Neural cell (in vitro differentiated cells): ENCODE data around the gene CTXND1. TPM values are rescaled to one million over a fixed set of nuclear protein-coding genes. Genes with fewer than 3 reads are reported as not detected.

Source experiments
- H2AFZ ChIP-seq: fragments of 200-600, 300-800 bp; sonication (generic), shearing (Covaris generic); 2 replicates; pipeline ENCODE4 v1.6.0; 2014; ENCODE audit warnings: low read depth, mild to moderate bottlenecking, antibody characterized with exemption, low read length, moderate library complexity
- H3F3A ChIP-seq: fragments of 200-600 bp; shearing (Covaris generic); 2 replicates; pipeline ENCODE4 v1.6.1; 2016; ENCODE audit warnings: mild to moderate bottlenecking, moderate library complexity, mixed read lengths, antibody characterized with exemption, low read length; ENCODE audit not compliant: insufficient read depth, poor library complexity, severe bottlenecking
- H3K27ac ChIP-seq: fragments of 200-600, 300-800 bp; sonication (generic), shearing (Covaris generic); 2 replicates; pipeline ENCODE4 v1.5.1; 2014; ENCODE audit warnings: mild to moderate bottlenecking, low read length, moderate library complexity
- H3K27me3 ChIP-seq: fragments of 300-800, 200-600 bp; sonication (generic), shearing (Covaris generic); 2 replicates; pipeline ENCODE4 v1.6.0; 2014; ENCODE audit warnings: mild to moderate bottlenecking, low read depth, low read length, moderate library complexity; ENCODE audit not compliant: insufficient read depth
- H3K36me3 ChIP-seq: fragments of 300-800, 200-600 bp; sonication (generic), shearing (Covaris generic); 2 replicates; pipeline ENCODE4 v1.5.1; 2014; ENCODE audit warnings: mild to moderate bottlenecking, antibody characterized with exemption, low read length, moderate library complexity; ENCODE audit not compliant: insufficient read depth
- H3K4me2 ChIP-seq: fragments of 300-800, 200-600 bp; sonication (generic), shearing (Covaris generic); 2 replicates; pipeline ENCODE4 v1.6.0; 2014; ENCODE audit warnings: mild to moderate bottlenecking, low read length
- H3K4me3 ChIP-seq: fragments of 300-800, 200-600 bp; sonication (generic), shearing (Covaris generic); 2 replicates; pipeline ENCODE4 v1.5.1; 2014; ENCODE audit warnings: mild to moderate bottlenecking, low read length, moderate library complexity
- H3K79me2 ChIP-seq: fragments of 200-600 bp; shearing (Covaris generic); replicated peaks from 2 replicates; pipeline ENCODE4 v1.6.0; 2014; ENCODE audit warnings: mild to moderate bottlenecking, low read length, moderate library complexity; ENCODE audit not compliant: insufficient read depth
- H3K9ac ChIP-seq: fragments of 300-800, 200-600 bp; sonication (generic), shearing (Covaris generic); 2 replicates; pipeline ENCODE4 v1.6.1; 2016; ENCODE audit warnings: mild to moderate bottlenecking, low read length, mixed read lengths
- H3K9me2 ChIP-seq: fragments of 200-600 bp; shearing (Covaris generic); 2 replicates; pipeline ENCODE4 v1.6.1; 2016; ENCODE audit warnings: mild to moderate bottlenecking, low read length, mixed read lengths; ENCODE audit not compliant: insufficient read depth
- H3K9me3 ChIP-seq: fragments of 200-600, 300-800 bp; sonication (generic), shearing (Covaris generic); 2 replicates; pipeline ENCODE4 v1.6.1; 2016; ENCODE audit warnings: mild to moderate bottlenecking, mixed run types, low read length, moderate library complexity, mixed read lengths
- H4K20me1 ChIP-seq: fragments of 200-600 bp; shearing (Covaris generic); 2 replicates; pipeline ENCODE4 v1.6.1; 2016; ENCODE audit warnings: mild to moderate bottlenecking, mixed run types; ENCODE audit not compliant: insufficient read depth
- CTCF ChIP-seq: fragments of 450-650 bp; IDR thresholded peaks from 2 replicates; pipeline ENCODE4 v1.5.1; 2014; ENCODE audit warnings: antibody characterized with exemption, mild to moderate bottlenecking, moderate library complexity; ENCODE audit not compliant: poor library complexity, severe bottlenecking
- EP300 ChIP-seq: fragments of 450-650 bp; conservative IDR thresholded peaks from 2 replicates; pipeline ENCODE4 v1.6.1; 2014; ENCODE audit warnings: antibody characterized with exemption, mild to moderate bottlenecking, moderate library complexity; ENCODE audit not compliant: poor library complexity, severe bottlenecking
- MXI1 ChIP-seq: fragments of 450-650 bp; conservative IDR thresholded peaks from 2 replicates; pipeline ENCODE4 v1.6.1; 2014; ENCODE audit warnings: antibody characterized with exemption, mild to moderate bottlenecking; ENCODE audit not compliant: poor library complexity, severe bottlenecking
- POLR2AphosphoS5 ChIP-seq: IDR thresholded peaks from 2 replicates; pipeline ENCODE4 v1.6.1; 2012
- REST ChIP-seq: IDR thresholded peaks from 2 replicates; pipeline ENCODE4 v1.6.1; 2012; ENCODE audit warnings: borderline replicate concordance
- SMC3 ChIP-seq: fragments of 450-650 bp; conservative IDR thresholded peaks from 2 replicates; pipeline ENCODE4 v1.6.1; 2014; ENCODE audit warnings: antibody characterized with exemption, mild to moderate bottlenecking, moderate library complexity; ENCODE audit not compliant: poor library complexity
- polyA plus RNA-seq: library from polyadenylated mRNA; depleted of rRNA; stranded (reverse); fragments of >200 nt; gene quantifications from 2 replicates; pipeline ENCODE4 v1.2.3, GENCODE V29; 2014

CTXND1 gene
- polyA plus RNA-seq, 1 donor from 2014 or later: not detected

- Histone ChIP-seq H3K9me3 (no peaks in the 10 kb centered on the region), H3K27ac (no peak within 1 kb of the TSS), H3K9ac (peak within 1 kb of the TSS; percentile 31), H3K79me2 (no peaks in the 10 kb centered on the region), H2AFZ (no peak within 1 kb of the TSS), H3K9me2 (no peaks in the 10 kb centered on the region), H3K36me3 (no peaks in the 10 kb centered on the region), H4K20me1 (no peaks in the 10 kb centered on the region), H3F3A (peaks cover 8% of the 10 kb centered on the region), H3K4me2 (peak within 1 kb of the TSS; percentile 92), H3K4me3 (peak within 1 kb of the TSS; percentile 73), H3K27me3 (no peaks in the 10 kb centered on the region)
- TF ChIP-seq SMC3 (peak; percentile 27), MXI1 (peak; percentile 68), REST (no peak), POLR2AphosphoS5 (no peak), CTCF (no peak)
Measured at GRCh38 chr15:80152896-80153876, 98.8 kb downstream of the CTXND1 start, which contains the start of gene FAH. Gene FAH, plus strand, starts transcription at chr15:80152999. Its CDS starts 56 bp downstream, at chr15:80153055.

GRCh38 chr15:80152180-80152895 lies 99.7 kb downstream of the CTXND1 start:
- H2AFZ ChIP-seq: no peak overlapping the region
- H3K79me2 ChIP-seq: no peaks in the 10 kb centered on the region
- H3F3A ChIP-seq: peaks cover 8% of the 10 kb centered on the region
- H3K27ac ChIP-seq: no peak overlapping the region
- H3K4me2 ChIP-seq: no peak overlapping the region
- H3K27me3 ChIP-seq: no peaks in the 10 kb centered on the region
- no peaks in the 10 kb centered on the region for H4K20me1 ChIP-seq
- no peak for TF ChIP-seq REST
- TF ChIP-seq EP300: no peak
- TF ChIP-seq MXI1: no peak
- H3K9ac ChIP-seq: no peak overlapping the region
- H3K4me3 ChIP-seq: peak overlapping the region; percentile 73
- no peaks in the 10 kb centered on the region for H3K36me3 ChIP-seq
- no peaks in the 10 kb centered on the region for H3K9me3 ChIP-seq
- H3K9me2 ChIP-seq: no peaks in the 10 kb centered on the region
